HepG2 (cell line): Measurements from ENCODE around the gene SLC12A5. TPM values are rescaled to one million over a fixed set of nuclear protein-coding genes. Genes with fewer than 3 reads are reported as not detected.
A peak's percentile ranks its signal among the peaks of the same experiment; 100 is the strongest.

Experiments
- ARNT2 ChIP-seq: sonication (generic); formaldehyde crosslinking; IDR thresholded peaks from 2 replicates; pipeline ENCODE4 v1.8.0; 2022; ENCODE audit warnings: mild to moderate bottlenecking, low read depth, missing genetic modification reagents, moderate library complexity
- GZF1 ChIP-seq: sonication (generic); formaldehyde crosslinking; IDR thresholded peaks from 2 replicates; pipeline ENCODE4 v1.5.1; 2020; ENCODE audit warnings: mild to moderate bottlenecking, missing genetic modification reagents
- HMGA1 ChIP-seq: sonication (generic); formaldehyde crosslinking; conservative IDR thresholded peaks from 2 replicates; pipeline ENCODE4 v1.4.0; 2020; ENCODE audit warnings: missing genetic modification reagents
- MIXL1 ChIP-seq: IDR thresholded peaks from 2 replicates; pipeline ENCODE4 v1.6.1; 2016
- RAD51 ChIP-seq: fragments of 450-650 bp; IDR thresholded peaks from 2 replicates; pipeline ENCODE4 v1.6.1; 2016; ENCODE audit warnings: borderline replicate concordance
- SAFB2 ChIP-seq: sonication (generic); formaldehyde crosslinking; IDR thresholded peaks from 2 replicates; pipeline ENCODE4 v1.5.1; 2020; ENCODE audit warnings: missing genetic modification reagents, low read depth, mild to moderate bottlenecking, borderline replicate concordance
- ZNF296 ChIP-seq: sonication (generic); formaldehyde crosslinking; conservative IDR thresholded peaks from 2 replicates; pipeline ENCODE4 v1.5.0; 2020; ENCODE audit warnings: mild to moderate bottlenecking, missing genetic modification reagents
- polyA plus RNA-seq, 8 experiments: library from polyadenylated mRNA; depleted of rRNA in 3 of 8; stranded (reverse) in 7 of 8; unstranded in 1 of 8; fragments of >200 nt; fragmentation: Illumina TruSeq in 4 of 8; extraction: Trizol in 4 of 8; gene quantifications; 2 replicates each; pipeline versions ENCODE4 v1.2.1 to v1.2.3, GENCODE V29; 2011 to 2016; ENCODE audit warnings: low read depth in 4 of 8, missing spikeins in 1 of 8, mixed read lengths in 1 of 8; ENCODE audit not compliant: insufficient read depth in 1 of 8
- total RNA-seq, 5 experiments: library from RNA; depleted of rRNA; stranded (reverse); fragments of >200 nt; fragmentation: Illumina TruSeq; extraction: Trizol; gene quantifications; 2 replicates each; pipeline ENCODE4 v1.2.3, GENCODE V29; 2016; ENCODE audit warnings: low read depth in 1 of 5
- TF ChIP-seq, protein P1 (sequence below): sonication (generic); formaldehyde crosslinking; IDR thresholded peaks from 2 replicates; pipeline ENCODE4 v1.5.0; 2020; ENCODE audit warnings: mild to moderate bottlenecking, missing genetic modification reagents, borderline replicate concordance
- TF ChIP-seq, protein P2 (sequence below): sonication (generic); formaldehyde crosslinking; IDR thresholded peaks from 2 replicates; pipeline ENCODE4 v1.5.0; 2020; ENCODE audit warnings: mild to moderate bottlenecking, missing genetic modification reagents, borderline replicate concordance
- TF ChIP-seq, protein P3 (sequence below), 2 experiments: sonication (generic) in 1 of 2; formaldehyde crosslinking in 1 of 2; IDR thresholded peaks; 2 replicates each; pipeline versions ENCODE4 v1.4.0 to v1.6.1; 2018 to 2020; ENCODE audit warnings: missing genetic modification reagents in 2 of 2, borderline replicate concordance in 1 of 2, low read depth in 1 of 2, mild to moderate bottlenecking in 1 of 2, missing biosample characterization in 1 of 2
- TF ChIP-seq, protein P4 (sequence below), 2 experiments: sonication (generic) in 1 of 2; formaldehyde crosslinking in 1 of 2; IDR thresholded peaks; 2 replicates each; pipeline versions ENCODE4 v1.6.1 to v1.9.0; 2014 to 2022; ENCODE audit warnings: antibody characterized with exemption in 1 of 2, borderline replicate concordance in 1 of 2, inconsistent platforms in 1 of 2, low read depth in 1 of 2, missing genetic modification reagents in 1 of 2

SLC12A5 gene
- total and polyA plus RNA-seq, 2 of the 13 experiments (the other 11 are each of a cell fraction or from before 2014, with no cell fraction given), result 4.3 to 5.4 TPM

DNA sequence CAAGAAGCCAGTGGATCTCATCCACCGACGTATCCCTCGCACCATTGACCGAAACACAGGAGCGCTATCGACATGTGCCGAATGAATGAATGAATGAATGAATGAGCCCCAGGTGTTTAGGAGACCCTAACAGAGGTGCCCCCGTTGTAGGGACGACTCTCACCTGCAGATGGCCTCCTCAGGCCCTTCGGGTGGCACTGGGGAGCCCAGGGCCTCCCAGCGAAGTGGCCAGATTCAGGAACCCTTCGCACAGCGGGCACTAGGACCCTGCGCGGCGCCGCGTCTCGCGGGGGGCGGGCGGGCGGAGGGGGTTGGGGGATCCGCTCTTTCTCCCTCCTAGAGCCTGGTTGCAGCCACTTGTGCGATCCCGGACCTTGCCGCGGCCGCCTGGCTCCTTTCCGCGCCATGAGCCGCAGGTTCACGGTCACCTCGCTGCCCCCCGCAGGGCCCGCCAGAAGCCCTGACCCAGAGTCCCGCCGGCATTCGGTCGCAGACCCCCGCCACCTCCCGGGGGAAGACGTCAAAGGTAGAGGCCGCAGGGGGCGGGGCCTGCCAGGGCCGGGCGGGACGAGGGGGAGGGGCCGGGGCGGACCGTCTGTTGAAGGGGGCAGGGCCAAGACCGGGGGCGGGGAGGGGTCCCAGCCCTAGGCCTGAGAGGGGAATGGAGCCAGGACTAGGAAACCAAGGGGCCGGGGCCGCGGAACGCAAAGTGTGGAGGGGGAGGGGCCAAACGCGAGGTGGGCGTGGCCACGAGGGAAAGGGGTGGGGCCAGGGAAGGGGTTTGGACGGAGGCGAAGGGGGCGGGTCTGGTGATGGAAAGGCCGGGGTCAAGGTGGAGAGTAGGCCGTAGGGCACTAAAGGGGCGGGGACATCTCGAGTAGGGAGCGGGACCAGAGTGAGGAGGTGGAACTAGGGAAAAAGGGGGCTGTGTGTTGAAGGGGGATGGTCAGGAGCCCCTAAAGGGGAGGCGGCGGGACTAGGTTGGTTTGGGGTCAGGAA, 7.4 kb upstream of the SLC12A5 start (continued):
- TF ChIP-seq, protein P1, sequence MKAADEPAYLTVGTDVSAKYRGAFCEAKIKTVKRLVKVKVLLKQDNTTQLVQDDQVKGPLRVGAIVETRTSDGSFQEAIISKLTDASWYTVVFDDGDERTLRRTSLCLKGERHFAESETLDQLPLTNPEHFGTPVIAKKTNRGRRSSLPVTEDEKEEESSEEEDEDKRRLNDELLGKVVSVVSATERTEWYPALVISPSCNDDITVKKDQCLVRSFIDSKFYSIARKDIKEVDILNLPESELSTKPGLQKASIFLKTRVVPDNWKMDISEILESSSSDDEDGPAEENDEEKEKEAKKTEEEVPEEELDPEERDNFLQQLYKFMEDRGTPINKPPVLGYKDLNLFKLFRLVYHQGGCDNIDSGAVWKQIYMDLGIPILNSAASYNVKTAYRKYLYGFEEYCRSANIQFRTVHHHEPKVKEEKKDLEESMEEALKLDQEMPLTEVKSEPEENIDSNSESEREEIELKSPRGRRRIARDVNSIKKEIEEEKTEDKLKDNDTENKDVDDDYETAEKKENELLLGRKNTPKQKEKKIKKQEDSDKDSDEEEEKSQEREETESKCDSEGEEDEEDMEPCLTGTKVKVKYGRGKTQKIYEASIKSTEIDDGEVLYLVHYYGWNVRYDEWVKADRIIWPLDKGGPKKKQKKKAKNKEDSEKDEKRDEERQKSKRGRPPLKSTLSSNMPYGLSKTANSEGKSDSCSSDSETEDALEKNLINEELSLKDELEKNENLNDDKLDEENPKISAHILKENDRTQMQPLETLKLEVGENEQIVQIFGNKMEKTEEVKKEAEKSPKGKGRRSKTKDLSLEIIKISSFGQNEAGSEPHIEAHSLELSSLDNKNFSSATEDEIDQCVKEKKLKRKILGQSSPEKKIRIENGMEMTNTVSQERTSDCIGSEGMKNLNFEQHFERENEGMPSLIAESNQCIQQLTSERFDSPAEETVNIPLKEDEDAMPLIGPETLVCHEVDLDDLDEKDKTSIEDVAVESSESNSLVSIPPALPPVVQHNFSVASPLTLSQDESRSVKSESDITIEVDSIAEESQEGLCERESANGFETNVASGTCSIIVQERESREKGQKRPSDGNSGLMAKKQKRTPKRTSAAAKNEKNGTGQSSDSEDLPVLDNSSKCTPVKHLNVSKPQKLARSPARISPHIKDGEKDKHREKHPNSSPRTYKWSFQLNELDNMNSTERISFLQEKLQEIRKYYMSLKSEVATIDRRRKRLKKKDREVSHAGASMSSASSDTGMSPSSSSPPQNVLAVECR (CRISPR knock-in tag), result peak; percentile 70; the same call in 1 of the 2 replicates
- TF ChIP-seq, protein P2, sequence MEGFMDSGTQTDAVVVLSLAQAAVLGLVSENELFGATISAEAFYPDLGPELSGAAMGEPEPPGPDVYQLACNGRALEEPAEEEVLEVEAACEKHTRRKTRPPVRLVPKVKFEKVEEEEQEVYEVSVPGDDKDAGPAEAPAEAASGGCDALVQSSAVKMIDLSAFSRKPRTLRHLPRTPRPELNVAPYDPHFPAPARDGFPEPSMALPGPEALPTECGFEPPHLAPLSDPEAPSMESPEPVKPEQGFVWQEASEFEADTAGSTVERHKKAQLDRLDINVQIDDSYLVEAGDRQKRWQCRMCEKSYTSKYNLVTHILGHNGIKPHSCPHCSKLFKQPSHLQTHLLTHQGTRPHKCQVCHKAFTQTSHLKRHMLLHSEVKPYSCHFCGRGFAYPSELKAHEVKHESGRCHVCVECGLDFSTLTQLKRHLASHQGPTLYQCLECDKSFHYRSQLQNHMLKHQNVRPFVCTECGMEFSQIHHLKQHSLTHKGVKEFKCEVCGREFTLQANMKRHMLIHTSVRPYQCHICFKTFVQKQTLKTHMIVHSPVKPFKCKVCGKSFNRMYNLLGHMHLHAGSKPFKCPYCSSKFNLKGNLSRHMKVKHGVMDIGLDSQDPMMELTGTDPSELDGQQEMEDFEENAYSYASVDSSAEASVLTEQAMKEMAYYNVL, result no peak
- TF ChIP-seq, protein P3, sequence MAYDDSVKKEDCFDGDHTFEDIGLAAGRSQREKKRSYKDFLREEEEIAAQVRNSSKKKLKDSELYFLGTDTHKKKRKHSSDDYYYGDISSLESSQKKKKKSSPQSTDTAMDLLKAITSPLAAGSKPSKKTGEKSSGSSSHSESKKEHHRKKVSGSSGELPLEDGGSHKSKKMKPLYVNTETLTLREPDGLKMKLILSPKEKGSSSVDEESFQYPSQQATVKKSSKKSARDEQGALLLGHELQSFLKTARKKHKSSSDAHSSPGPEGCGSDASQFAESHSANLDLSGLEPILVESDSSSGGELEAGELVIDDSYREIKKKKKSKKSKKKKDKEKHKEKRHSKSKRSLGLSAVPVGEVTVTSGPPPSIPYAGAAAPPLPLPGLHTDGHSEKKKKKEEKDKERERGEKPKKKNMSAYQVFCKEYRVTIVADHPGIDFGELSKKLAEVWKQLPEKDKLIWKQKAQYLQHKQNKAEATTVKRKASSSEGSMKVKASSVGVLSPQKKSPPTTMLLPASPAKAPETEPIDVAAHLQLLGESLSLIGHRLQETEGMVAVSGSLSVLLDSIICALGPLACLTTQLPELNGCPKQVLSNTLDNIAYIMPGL (CRISPR knock-in tag; IDR thresholded peaks at IDR 0.05; ENCODE audit: borderline replicate concordance in 1 of 2, low read depth in 1 of 2), result peak in 1 of 2 experiments; percentile 88; a peak in 3 of 4 replicates
- TF ChIP-seq, protein P4, sequence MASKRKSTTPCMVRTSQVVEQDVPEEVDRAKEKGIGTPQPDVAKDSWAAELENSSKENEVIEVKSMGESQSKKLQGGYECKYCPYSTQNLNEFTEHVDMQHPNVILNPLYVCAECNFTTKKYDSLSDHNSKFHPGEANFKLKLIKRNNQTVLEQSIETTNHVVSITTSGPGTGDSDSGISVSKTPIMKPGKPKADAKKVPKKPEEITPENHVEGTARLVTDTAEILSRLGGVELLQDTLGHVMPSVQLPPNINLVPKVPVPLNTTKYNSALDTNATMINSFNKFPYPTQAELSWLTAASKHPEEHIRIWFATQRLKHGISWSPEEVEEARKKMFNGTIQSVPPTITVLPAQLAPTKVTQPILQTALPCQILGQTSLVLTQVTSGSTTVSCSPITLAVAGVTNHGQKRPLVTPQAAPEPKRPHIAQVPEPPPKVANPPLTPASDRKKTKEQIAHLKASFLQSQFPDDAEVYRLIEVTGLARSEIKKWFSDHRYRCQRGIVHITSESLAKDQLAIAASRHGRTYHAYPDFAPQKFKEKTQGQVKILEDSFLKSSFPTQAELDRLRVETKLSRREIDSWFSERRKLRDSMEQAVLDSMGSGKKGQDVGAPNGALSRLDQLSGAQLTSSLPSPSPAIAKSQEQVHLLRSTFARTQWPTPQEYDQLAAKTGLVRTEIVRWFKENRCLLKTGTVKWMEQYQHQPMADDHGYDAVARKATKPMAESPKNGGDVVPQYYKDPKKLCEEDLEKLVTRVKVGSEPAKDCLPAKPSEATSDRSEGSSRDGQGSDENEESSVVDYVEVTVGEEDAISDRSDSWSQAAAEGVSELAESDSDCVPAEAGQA (IDR thresholded peaks at IDR 0.05; ENCODE audit: low read depth), result no peak
- TF ChIP-seq, protein P4 (CRISPR knock-in tag; IDR thresholded peaks at IDR 0.05; ENCODE audit: borderline replicate concordance), result no peak
- TF ChIP-seq ARNT2 (no peak), SAFB2 (no peak), MIXL1 (CRISPR knock-in tag) (0 out of 2 replicates have a peak, but pooled peaks have one; percentile 15), GZF1 (CRISPR knock-in tag) (no peak), RAD51 (no peak), ZNF296 (CRISPR knock-in tag) (no peak), HMGA1 (no peak)
